HG03520 (cell line): Measurements from ENCODE around the gene LATS2.

Source experiments
- ATAC-seq: cut with Tn5 transposase; IDR thresholded peaks from one replicate; pipeline ENCODE4 v1.9.1; 2021; ENCODE audit warnings: mild to moderate bottlenecking, moderate library complexity; ENCODE audit not compliant: unreplicated experiment

The LATS2 gene

DNA sequence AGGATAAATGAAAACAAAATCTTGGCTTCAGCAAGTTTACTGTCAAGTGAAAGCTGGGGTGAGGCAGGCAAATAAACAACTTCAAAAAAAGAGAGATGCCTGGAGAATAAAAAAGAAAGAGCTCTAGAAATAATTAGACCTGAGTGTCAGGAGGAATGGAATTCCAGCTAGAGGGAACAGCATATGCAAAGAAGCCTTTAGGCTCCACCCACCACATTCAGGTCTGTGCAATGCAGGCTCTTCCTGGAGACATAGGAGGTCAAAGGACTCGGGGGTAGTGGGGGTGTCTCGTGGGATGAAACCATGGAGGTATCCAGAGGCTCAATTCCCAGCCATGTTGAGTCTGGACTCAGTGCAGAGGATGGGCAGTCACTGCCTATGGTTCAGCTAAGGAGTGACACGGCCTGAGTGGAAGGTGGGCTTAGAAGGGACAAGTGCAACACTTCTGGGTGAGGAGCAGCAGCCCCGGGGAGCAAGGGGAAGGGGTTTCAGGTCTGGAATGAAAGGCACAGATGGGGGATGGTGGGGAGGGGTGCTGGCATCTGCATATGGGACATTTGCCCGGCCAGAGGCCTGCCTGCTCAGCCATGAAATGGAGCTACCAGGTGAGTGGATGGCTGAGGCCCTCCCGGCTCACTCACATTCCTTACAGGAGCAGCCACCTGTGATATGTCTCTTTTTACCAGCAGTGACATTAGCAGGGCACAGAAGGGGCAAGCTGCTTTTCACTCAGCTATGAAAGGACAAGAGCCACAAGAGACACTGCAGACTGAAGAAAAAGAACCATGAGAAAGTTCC is 12.3 kb downstream of the LATS2 start:
- ATAC-seq = no peak

DNA sequence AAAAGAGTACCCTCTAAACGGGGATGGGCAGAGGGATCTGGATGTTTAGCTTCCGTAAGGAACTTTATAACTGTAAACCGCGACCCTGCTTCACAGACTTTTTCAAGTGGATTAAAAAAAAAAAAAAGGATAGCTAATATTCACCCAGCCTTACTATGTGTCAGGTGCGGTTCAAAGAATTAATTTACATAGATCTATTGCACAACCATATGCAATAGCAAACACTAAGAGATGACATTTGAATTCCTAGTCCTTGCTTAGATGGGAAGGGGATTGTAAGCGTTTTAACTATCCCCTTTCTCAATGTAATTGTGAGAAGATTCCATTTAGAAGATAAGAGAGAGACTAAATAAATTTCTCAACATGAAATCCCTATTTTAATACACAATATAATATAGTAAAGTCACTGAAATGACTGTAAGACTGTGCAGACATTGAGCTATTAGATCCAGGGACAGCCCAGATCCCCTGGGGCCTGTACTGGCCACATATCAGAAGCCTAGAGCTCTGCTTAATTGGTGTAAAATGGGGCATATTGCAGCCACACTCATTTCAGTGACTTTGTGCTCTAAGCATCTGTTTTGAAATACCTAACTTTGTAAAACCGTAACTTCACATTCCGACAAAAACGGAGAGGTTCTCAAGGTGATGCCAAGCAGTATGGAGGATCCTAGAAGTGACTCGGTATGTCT is 13.6 kb downstream of the LATS2 start:
- ATAC-seq = no peak

DNA sequence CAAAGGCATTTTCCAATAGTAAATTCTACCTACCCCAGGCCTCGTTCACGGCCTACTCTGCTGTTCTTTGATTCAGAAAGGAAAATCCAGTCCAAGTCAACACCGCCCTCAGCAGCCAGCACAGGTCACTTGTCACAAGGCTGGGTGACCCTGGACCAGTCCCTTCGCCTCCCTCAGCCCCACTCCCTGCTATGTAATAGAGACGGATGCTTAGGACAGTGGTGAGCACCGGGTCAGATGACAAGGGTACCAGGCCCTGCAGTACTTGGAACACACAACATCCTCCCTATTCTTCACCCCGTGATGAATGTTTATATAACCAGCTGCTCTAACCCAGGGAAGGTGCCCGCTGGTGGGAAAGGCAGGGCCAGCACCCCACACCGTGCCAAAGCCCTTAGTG is 14.3 kb downstream of the LATS2 start:
- no peak for ATAC-seq

- no peak for ATAC-seq
Measured at GRCh38 chr13:21046203-21046602, 15.2 kb downstream of the LATS2 start.

DNA sequence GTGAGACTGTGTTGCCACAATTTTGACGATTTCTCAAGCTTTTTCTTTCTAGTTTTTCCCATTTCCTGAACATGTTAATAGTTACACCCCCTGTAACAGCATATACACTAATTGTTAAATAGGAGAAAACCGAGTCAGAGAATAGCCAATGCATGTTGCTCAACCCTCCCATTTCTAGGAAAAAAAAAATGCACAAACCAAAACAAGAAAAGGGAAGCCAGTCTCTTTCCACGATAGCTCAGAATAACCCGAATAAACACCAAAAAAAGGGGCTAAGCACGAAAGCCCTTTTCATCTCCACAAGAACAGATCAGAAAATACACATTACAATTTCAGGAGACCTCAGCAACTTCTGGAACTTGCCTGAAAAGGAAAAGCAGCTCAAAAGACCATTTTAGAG is 16.3 kb downstream of the LATS2 start:
- no peak for ATAC-seq

GRCh38 chr13:21043898-21044297 is 17.5 kb downstream of the LATS2 start:
- ATAC-seq = no peak

DNA sequence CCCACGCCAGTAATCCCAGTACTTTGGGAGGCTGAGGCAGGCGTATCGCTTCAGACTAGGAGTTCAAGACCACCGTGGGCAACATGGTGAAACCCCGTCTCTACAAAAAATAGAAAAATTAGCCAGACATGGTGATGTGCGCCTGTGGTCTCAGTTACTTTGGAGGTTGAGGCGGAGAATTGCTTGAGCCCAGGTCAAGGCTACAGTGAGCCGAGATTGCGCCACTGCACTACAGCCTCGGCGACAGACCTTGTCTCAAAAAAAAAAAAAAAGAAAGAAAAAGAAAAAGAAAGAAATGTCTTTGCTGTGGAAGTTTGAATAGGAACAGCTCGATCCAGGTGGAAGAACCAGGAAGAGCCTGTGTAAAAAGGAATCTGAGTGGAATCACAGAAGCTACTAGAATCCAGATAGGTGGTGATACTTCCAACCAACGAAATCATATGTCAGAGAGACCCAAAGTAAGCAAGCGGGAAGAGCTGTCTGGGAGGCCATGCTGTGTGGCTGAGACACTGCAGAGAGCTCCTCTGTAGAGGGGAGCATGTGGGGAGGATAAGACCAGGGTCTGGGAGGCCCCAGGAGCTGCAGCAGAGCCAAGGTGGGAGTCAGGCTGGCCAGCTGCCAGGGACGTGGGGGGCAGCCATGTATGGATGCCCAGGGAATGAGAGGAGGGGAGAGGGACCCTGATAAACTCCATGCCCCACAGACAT is 21.1 kb downstream of the LATS2 start:
- ATAC-seq = no peak

DNA sequence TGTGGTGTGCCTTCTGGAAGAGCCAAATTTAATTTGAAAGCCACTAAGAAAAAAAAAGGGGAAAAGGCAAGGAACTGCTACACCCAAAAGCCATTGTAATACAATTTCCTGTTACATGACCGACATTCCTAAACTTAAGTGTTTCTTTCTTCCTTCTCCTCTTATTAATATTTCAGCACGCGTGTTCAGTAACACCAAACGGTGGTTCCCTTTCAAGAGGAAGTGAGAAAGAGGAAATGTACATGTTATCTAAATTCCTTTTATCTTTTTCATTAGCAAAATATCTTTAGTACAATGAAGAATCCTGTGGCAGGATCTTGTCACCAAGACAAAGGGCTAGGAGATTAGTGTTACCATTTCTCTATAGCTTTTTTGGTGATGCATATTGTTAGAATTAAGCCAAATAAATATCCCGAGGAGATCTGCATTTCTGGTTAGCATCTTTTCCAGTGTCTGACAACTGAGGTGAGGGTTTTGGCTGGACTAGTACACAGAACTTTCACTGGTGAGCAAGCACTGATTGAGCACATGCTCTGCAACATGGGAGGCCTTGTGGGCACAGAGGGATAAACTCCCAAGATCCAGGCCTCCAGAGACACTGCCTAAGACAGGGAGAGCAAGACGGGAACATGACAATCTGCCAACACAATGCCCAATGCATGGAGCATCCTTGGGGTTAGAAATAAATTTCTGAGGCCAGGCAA is 22.1 kb downstream of the LATS2 start:
- no peak for ATAC-seq

DNA sequence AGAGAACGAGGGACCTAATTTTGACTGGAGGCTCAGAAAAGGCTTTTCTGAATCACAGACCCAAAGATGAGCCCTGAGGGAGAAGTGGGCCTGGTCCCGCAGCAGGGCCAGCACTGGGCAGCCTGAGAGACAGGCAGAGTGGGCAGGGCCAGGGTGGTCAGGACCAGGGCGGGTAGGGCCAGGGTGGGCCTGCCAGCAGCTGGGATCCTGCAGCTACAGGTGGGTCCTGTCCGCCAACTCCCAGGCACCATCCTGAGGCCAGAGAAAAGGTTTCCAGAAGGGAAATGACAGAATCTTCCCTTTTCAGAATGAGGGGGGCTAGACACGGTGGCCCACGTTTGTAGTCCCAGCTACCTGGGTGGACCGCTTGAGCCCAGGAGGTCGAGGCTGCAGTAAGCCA is 23.7 kb downstream of the LATS2 start:
- ATAC-seq = no peak

DNA sequence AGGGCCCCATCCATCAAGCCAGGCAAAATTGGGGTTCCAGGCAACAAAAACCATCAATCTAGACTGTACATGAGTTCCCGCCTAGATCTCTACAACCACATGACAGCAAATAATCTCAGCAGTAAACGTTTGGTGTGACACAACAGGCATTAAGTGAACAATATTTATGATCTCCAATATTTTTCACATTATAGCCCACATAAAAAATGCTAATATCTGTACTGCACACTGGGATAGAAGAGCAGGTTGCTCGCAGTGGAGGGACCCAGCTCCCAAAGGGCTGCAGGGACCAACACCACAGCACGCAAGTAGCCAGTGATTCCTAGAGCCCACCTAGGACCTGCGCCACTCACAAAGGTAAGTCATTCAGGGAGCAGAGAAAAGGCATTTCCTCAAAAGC is 25.9 kb downstream of the LATS2 start:
- no peak for ATAC-seq

GRCh38 chr13:21034603-21035191 is 26.7 kb downstream of the LATS2 start:
- ATAC-seq = no peak

- ATAC-seq = no peak
Measured at GRCh38 chr13:21033856-21034602, 27.4 kb downstream of the LATS2 start.

- no peak for ATAC-seq
Measured at GRCh38 chr13:21033212-21033840, 28.1 kb downstream of the LATS2 start.

GRCh38 chr13:21032656-21033055 is 28.7 kb downstream of the LATS2 start:
- no peak for ATAC-seq

GRCh38 chr13:21031594-21032275 is 29.7 kb downstream of the LATS2 start:
- ATAC-seq = no peak

GRCh38 chr13:21025539-21025938 is 35.8 kb downstream of the LATS2 start:
- ATAC-seq = no peak

- ATAC-seq = no peak
Measured at GRCh38 chr13:21022056-21022979, 39.1 kb downstream of the LATS2 start.

- no peak for ATAC-seq
Measured at GRCh38 chr13:21020581-21020980, 40.8 kb downstream of the LATS2 start.
